IMR-90 (cell line): ENCODE results near the gene TOMM20. TPM values are rescaled to one million over a fixed set of nuclear protein-coding genes. Genes with fewer than 3 reads are reported as not detected.
A peak's percentile ranks its signal among the peaks of the same experiment; 100 is the strongest.

Source experiments
- ATAC-seq: fragments of 200-7000 bp; cut with Tn5 transposase; 2 replicates; pipeline ENCODE4 v1.9.1; 2020; ENCODE audit warnings: low read depth, mild to moderate bottlenecking, moderate library complexity
- BruUV-seq: library from RNA; stranded (reverse); fragments of 400-500 nt; replicated peaks from 2 replicates; lab custom pipeline; 2021; lab: Mats Ljungman, UMichigan
- CTCF ChIA-PET: fragments of 300-600 bp; formaldehyde crosslinking; extraction: SDS; loops from one replicate; lab custom pipeline; 2021; ENCODE audit warnings: antibody characterized with exemption; lab: Yijun Ruan, JAX
- POLR2A ChIA-PET: fragments of 300-600 bp; sonication (Branson Sonifier 250); formaldehyde crosslinking; loops from one replicate; lab custom pipeline; 2022; ENCODE audit warnings: antibody characterized with exemption; ENCODE audit not compliant: unreplicated experiment; lab: Charles Lee
- DNase-seq: peaks from one replicate; pipeline ENCODE4 v3.0.0; 2013
- H2AFZ ChIP-seq: replicated peaks from 2 replicates; pipeline ENCODE3; 2013; ENCODE audit warnings: low read length, mild to moderate bottlenecking; ENCODE audit not compliant: poor library complexity
- H2AK5ac ChIP-seq: 2 replicates; pipeline ENCODE4 v1.6.1; 2013; ENCODE audit warnings: low read depth, low read length, inconsistent platforms
- H2AK9ac ChIP-seq: replicated peaks from 2 replicates; pipeline ENCODE3; 2013; ENCODE audit warnings: mild to moderate bottlenecking, low read depth, low read length, moderate library complexity; ENCODE audit not compliant: poor library complexity
- H2BK120ac ChIP-seq: 2 replicates; pipeline ENCODE4 v1.6.1; 2013; ENCODE audit warnings: low read depth, low read length, inconsistent platforms
- H2BK15ac ChIP-seq: 3 replicates; pipeline ENCODE4 v1.6.1; 2013; ENCODE audit warnings: low read depth, low read length, inconsistent platforms
- H2BK20ac ChIP-seq: 2 replicates; pipeline ENCODE4 v1.6.1; 2013; ENCODE audit warnings: low read depth, mild to moderate bottlenecking, inconsistent platforms, low read length, moderate library complexity
- H2BK5ac ChIP-seq: 2 replicates; pipeline ENCODE4 v1.6.1; 2013; ENCODE audit warnings: mild to moderate bottlenecking, low read depth, low read length, inconsistent platforms; ENCODE audit not compliant: poor library complexity, severe bottlenecking
- H3K14ac ChIP-seq: replicated peaks from 2 replicates; pipeline ENCODE4 v1.6.1; 2013; ENCODE audit warnings: low read depth, low read length, inconsistent platforms
- H3K18ac ChIP-seq: 2 replicates; pipeline ENCODE4 v1.6.1; 2013; ENCODE audit warnings: low read depth, low read length, control low read depth
- H3K23ac ChIP-seq: 2 replicates; pipeline ENCODE4 v1.6.1; 2013; ENCODE audit warnings: low read depth, low read length, inconsistent platforms
- H3K27ac ChIP-seq: 2 replicates; pipeline ENCODE4 v1.5.1; 2013; ENCODE audit warnings: mild to moderate bottlenecking, control low read depth, low read length; ENCODE audit not compliant: insufficient read depth
- H3K27me3 ChIP-seq: 2 replicates; pipeline ENCODE4 v1.6.1; 2013; ENCODE audit warnings: low read length; ENCODE audit not compliant: control insufficient read depth, insufficient read depth
- H3K36me3 ChIP-seq: 2 replicates; pipeline ENCODE4 v1.6.1; 2013; ENCODE audit warnings: low read length, mixed read lengths; ENCODE audit not compliant: control insufficient read depth, insufficient read depth
- H3K4ac ChIP-seq: 2 replicates; pipeline ENCODE4 v1.6.1; 2013; ENCODE audit warnings: low read depth, low read length, inconsistent platforms
- H3K4me1 ChIP-seq: 2 replicates; pipeline ENCODE4 v1.6.1; 2013; ENCODE audit warnings: low read length, mixed read lengths; ENCODE audit not compliant: control insufficient read depth, insufficient read depth
- H3K4me2 ChIP-seq: 2 replicates; pipeline ENCODE4 v1.6.1; 2013; ENCODE audit warnings: low read depth, mild to moderate bottlenecking, control low read depth, low read length, moderate library complexity
- H3K4me3 ChIP-seq: 2 replicates; pipeline ENCODE4 v1.5.1; 2013; ENCODE audit warnings: low read depth, mild to moderate bottlenecking, control low read depth, low read length, moderate library complexity; ENCODE audit not compliant: insufficient read depth
- H3K56ac ChIP-seq: 2 replicates; pipeline ENCODE4 v1.6.1; 2013; ENCODE audit warnings: low read length, inconsistent platforms; ENCODE audit not compliant: insufficient read depth; ENCODE audit errors: extremely low read depth
- H3K79me1 ChIP-seq, 2 experiments: 2 replicates each; pipeline ENCODE4 v1.6.1; 2013; ENCODE audit warnings: low read length in 2 of 2, inconsistent platforms in 1 of 2, low read depth in 1 of 2
- H3K9ac ChIP-seq: 2 replicates; pipeline ENCODE4 v1.6.1; 2013; ENCODE audit warnings: low read depth, low read length, control low read depth
- H3K9me1 ChIP-seq: 2 replicates; pipeline ENCODE4 v1.6.1; 2013; ENCODE audit warnings: low read length, inconsistent platforms; ENCODE audit not compliant: insufficient read depth
- H3K9me3 ChIP-seq: 2 replicates; pipeline ENCODE4 v1.6.1; 2013; ENCODE audit warnings: low read length; ENCODE audit not compliant: control insufficient read depth, insufficient read depth
- H4K20me1 ChIP-seq: 2 replicates; pipeline ENCODE4 v1.6.1; 2013; ENCODE audit warnings: low read length, inconsistent platforms; ENCODE audit not compliant: insufficient read depth
- H4K5ac ChIP-seq: 2 replicates; pipeline ENCODE4 v1.6.1; 2013; ENCODE audit warnings: mild to moderate bottlenecking, low read depth, low read length, control low read depth
- H4K8ac ChIP-seq, 2 experiments: 2 replicates each; pipeline ENCODE4 v1.6.1; 2013; ENCODE audit warnings: low read depth in 2 of 2, low read length in 2 of 2, control low read depth in 1 of 2, inconsistent platforms in 1 of 2
- H4K91ac ChIP-seq: 2 replicates; pipeline ENCODE4 v1.6.1; 2013; ENCODE audit warnings: low read depth, low read length, inconsistent platforms; ENCODE audit not compliant: insufficient read depth
- BHLHE40 ChIP-seq: fragments of 150-350 bp; IDR thresholded peaks from 2 replicates; pipeline ENCODE4 v1.6.1; 2016; ENCODE audit warnings: mild to moderate bottlenecking, low read depth, low read length
- CEBPB ChIP-seq: IDR thresholded peaks from 2 replicates; pipeline ENCODE4 v1.6.1; 2012; ENCODE audit warnings: low read depth, low read length, improper control_type of control experiment
- CHD1 ChIP-seq: IDR thresholded peaks from 2 replicates; pipeline ENCODE4 v1.6.1; 2012; ENCODE audit warnings: low read depth, low read length, improper control_type of control experiment
- ELK1 ChIP-seq: fragments of 150-350 bp; IDR thresholded peaks from 2 replicates; pipeline ENCODE4 v1.6.1; 2016; ENCODE audit warnings: low read depth, mild to moderate bottlenecking, low read length, moderate library complexity, borderline replicate concordance
- FOS ChIP-seq: fragments of 150-350 bp; IDR thresholded peaks from 2 replicates; pipeline ENCODE4 v1.6.1; 2016; ENCODE audit warnings: low read depth, low read length
- MAFK ChIP-seq: IDR thresholded peaks from 2 replicates; pipeline ENCODE4 v1.6.1; 2012; ENCODE audit warnings: low read depth, low read length, improper control_type of control experiment
- MAZ ChIP-seq: IDR thresholded peaks from 2 replicates; pipeline ENCODE4 v1.6.1; 2012; ENCODE audit warnings: low read depth, mild to moderate bottlenecking, low read length, improper control_type of control experiment, moderate library complexity, borderline replicate concordance
- MXI1 ChIP-seq: IDR thresholded peaks from 2 replicates; pipeline ENCODE4 v1.6.1; 2012; ENCODE audit warnings: low read depth, mild to moderate bottlenecking, low read length, moderate library complexity, borderline replicate concordance
- NFE2L2 ChIP-seq: fragments of 150-350 bp; IDR thresholded peaks from 2 replicates; pipeline ENCODE4 v1.6.1; 2016; ENCODE audit warnings: low read depth, mild to moderate bottlenecking, low read length
- RAD21 ChIP-seq: IDR thresholded peaks from 2 replicates; pipeline ENCODE4 v1.6.1; 2012; ENCODE audit warnings: low read length, improper control_type of control experiment
- RFX5 ChIP-seq: IDR thresholded peaks from 2 replicates; pipeline ENCODE4 v1.8.0; 2012; ENCODE audit warnings: low read depth, mild to moderate bottlenecking, low read length, moderate library complexity
- USF2 ChIP-seq: fragments of 150-350 bp; IDR thresholded peaks from 2 replicates; pipeline ENCODE4 v1.6.1; 2017; ENCODE audit warnings: mild to moderate bottlenecking, antibody characterized with exemption, low read length, low read depth
- WGBS, 2 experiments: methylation state at CpG; one replicate each; pipeline versions ENCODE4 v1.1.5 to v1.1.7; 2013; ENCODE audit warnings: missing lambda C conversion rate in 2 of 2; ENCODE audit not compliant: insufficient read length in 1 of 2; ENCODE audit errors: extremely low coverage in 2 of 2; 5-methylcytosine and 5-hydroxymethylcytosine counted together
- dilution Hi-C: fragments of 300-500 bp; cut with HindIII; formaldehyde crosslinking; loops from one replicate; pipeline ENCODE4 v1.14.3; 2018; ENCODE audit warnings: low sequenced_read_pairs; ENCODE audit not compliant: unreplicated experiment
- in situ Hi-C: fragments of 300-500 bp; cut with MboI; formaldehyde crosslinking; loops from 3 replicates; pipeline ENCODE4 v1.14.3; 2019; ENCODE audit warnings: low sequenced_read_pairs, inconsistent platforms, mixed read lengths
- intact Hi-C: fragments of 100-400 bp; cut with micrococcal nuclease; formaldehyde crosslinking; loops from 2 replicates; pipeline ENCODE4 v1.10.0; 2022
- polyA plus RNA-seq, 3 experiments: library from polyadenylated mRNA; depleted of rRNA; stranded (reverse); fragments of >200 nt; gene quantifications; 2 replicates each; pipeline ENCODE4 v1.2.3, GENCODE V29; 2012; ENCODE audit warnings: low replicate concordance in 1 of 3
- total RNA-seq: library from RNA; depleted of rRNA; stranded (reverse); fragments of >200 nt; gene quantifications from 2 replicates; pipeline ENCODE4 v1.2.3, GENCODE V29; 2012

TOMM20 gene
- total and polyA plus RNA-seq, 2 of the 4 experiments (the other 2 are of a cell fraction), result 75.3 to 84.4 TPM

GRCh38 chr1:235088430-235088829 lies 40.2 kb downstream of the TOMM20 start (continued):
- TF ChIP-seq BHLHE40 (no peak), USF2 (no peak)

GRCh38 chr1:235087906-235088305 lies 40.7 kb downstream of the TOMM20 start:
- no peak overlapping the region for H2BK15ac ChIP-seq
- H2AFZ ChIP-seq, result peak overlapping the region; percentile 60
- H3K27ac ChIP-seq, result no peak overlapping the region
- CTCF ChIA-PET, result interaction anchor here (1.0 kb wide), 1 partner anchor 329 kb away, joined by 3 read pairs; no protein-coding TSS in a partner anchor
- no peak overlapping the region for H3K14ac ChIP-seq
- peaks cover 7% of the 10 kb centered on the region; the same call in 1 of the 2 replicates for H3K4me1 ChIP-seq
- 100% methylated on average over 1 of the region's 6 CpGs; no CpG with 5 or more reads in 1 of the 2 experiments for WGBS, 2 experiments
- H2BK20ac ChIP-seq, result no peak overlapping the region
- no peak overlapping the region for H4K8ac ChIP-seq
- no peak overlapping the region; the same call in 1 of the 2 replicates for H3K4ac ChIP-seq
- POLR2A ChIA-PET, result no interaction called here
- no peaks in the 10 kb centered on the region for H3K9me3 ChIP-seq
- no peak overlapping the region for H3K23ac ChIP-seq
- no peak overlapping the region for H4K91ac ChIP-seq
- no peaks in the 10 kb centered on the region for H3K27me3 ChIP-seq
- no peak for DNase-seq
- no peak overlapping the region for H3K56ac ChIP-seq
- H3K4me3 ChIP-seq, result no peak overlapping the region
- H2BK5ac ChIP-seq, result no peak overlapping the region
- dilution Hi-C loops, result no loop called here
- no peak overlapping the region for H2BK120ac ChIP-seq
- H2AK5ac ChIP-seq, result 0 out of 2 replicates have a peak overlapping the region, but pooled peaks have one; percentile 26
- H3K18ac ChIP-seq, result no peak overlapping the region
- no peaks in the 10 kb centered on the region for H4K20me1 ChIP-seq
- intact Hi-C loops, result no loop called here
- no peaks in the 10 kb centered on the region for H3K36me3 ChIP-seq
- H3K9me1 ChIP-seq, result no peaks in the 10 kb centered on the region
- ATAC-seq, result no peak
- in situ Hi-C loops, result loop anchor here (25.0 kb wide), 1 partner anchor 226 kb away; no protein-coding TSS in a partner anchor
- no TSS peak for BruUV-seq
- no peak overlapping the region for H4K5ac ChIP-seq
- H3K4me2 ChIP-seq, result no peak overlapping the region
- H3K9ac ChIP-seq, result no peak overlapping the region
- H3K79me1 ChIP-seq, result no peaks in the 10 kb centered on the region
- peak overlapping the region; percentile 35 for H2AK9ac ChIP-seq
- TF ChIP-seq USF2 (no peak), NFE2L2 (no peak), BHLHE40 (no peak), RFX5 (no peak), MAZ (no peak), MXI1 (no peak), MAFK (no peak), RAD21 (no peak), CEBPB (no peak), FOS (no peak), CHD1 (no peak), ELK1 (no peak)
